Loucy (cell line): ENCODE measurements around the gene UBALD1.

Source experiments
- CTCF ChIP-seq: fragments of 200-600 bp; sonication (generic); conservative IDR thresholded peaks from 2 replicates; pipeline ENCODE4 v1.5.1; 2014; ENCODE audit warnings: mild to moderate bottlenecking, antibody characterized with exemption, low read length
- EZH2phosphoT487 ChIP-seq: fragments of 200-600 bp; IDR thresholded peaks from 2 replicates; pipeline ENCODE4 v1.6.1; 2018; ENCODE audit warnings: antibody characterized with exemption, mild to moderate bottlenecking, moderate library complexity, borderline replicate concordance

GRCh38 chr16:4647644-4647980 is 32.9 kb upstream of the UBALD1 start:
- TF ChIP-seq CTCF: no peak
- TF ChIP-seq EZH2phosphoT487: no peak
